NCI-H2081 (cell line): ENCODE data around the gene SLC35F1.

Experiments used
- DNase-seq, 2 experiments: peaks; one replicate each; lab custom pipeline; 2025; lab: John Stamatoyannopoulos, UW

The SLC35F1 gene

DNA sequence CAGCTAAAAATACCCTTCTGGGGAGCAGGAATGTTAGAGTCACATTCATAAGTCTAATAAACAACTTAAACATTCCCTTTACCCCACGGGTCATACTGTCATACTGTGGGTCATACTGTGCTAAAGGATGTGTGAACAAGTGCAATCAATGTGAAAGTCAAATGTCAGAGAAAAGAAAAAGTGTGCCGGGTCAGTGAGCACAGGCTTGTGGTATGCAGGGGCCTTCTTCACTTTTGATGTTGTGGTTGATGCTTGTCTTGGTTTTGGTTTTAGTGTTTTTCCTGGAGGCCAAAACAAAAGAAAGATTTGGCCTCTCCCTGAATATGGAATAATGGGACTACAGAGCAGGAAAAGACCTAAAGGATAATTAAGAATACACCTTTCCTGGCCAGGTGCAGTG, 373.1 kb downstream of the SLC35F1 start:
- DNase-seq = no peak

GRCh38 chr6:118281291-118281690, 374.2 kb downstream of the SLC35F1 start:
- DNase-seq = no peak

GRCh38 chr6:118283766-118284165, 376.7 kb downstream of the SLC35F1 start:
- DNase-seq = peak; percentile 48 to 68

DNA sequence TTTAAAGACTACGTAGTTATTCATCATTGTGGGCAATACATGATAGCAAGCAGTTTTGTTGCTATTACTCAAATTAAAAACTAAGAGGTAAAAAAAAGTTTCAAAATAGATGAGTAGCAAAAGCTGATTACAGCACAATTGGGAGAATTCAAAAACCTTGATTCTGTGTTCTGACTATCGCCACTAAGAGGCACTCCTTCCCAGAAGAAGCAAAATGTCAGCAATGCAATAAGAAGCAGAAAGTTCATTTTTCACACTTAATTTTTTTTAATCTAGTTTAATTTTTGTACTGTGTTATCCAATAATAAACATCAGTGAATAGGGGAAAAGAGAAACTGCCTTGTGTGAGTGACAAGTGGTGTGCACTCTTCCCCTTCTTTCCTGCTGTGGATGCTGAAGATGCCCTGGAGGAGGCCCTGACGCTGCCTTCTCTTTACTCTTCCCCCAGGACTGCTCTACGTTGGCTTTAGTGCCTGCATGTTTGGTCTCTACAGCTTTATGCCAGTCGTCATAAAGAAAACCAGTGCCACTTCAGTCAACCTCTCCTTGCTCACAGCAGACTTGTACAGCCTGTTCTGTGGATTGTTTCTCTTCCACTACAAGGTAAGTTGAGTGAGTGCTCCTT, 377.8 kb downstream of the SLC35F1 start:
- DNase-seq = peak in 1 of 2 experiments; percentile 19

DNA sequence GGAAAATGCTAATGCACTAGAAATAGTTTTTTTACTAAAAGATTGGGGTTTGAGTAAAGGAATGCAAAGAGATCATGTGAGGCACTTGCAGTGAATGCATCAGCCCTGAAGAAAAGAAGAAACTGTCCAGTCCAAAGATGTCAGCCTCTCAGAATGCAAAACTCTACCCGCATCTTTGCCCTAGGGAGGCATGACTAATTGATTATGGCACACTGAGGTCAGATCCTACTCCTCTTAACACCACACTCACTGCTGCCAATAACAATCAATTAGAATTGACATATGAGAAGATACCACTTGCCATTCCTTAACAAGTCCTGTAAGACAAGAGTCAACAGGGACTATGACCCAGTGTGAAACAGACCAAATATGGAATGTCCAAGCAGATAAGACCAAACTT, 378.7 kb downstream of the SLC35F1 start:
- no peak for DNase-seq

GRCh38 chr6:118288355-118289124, 381.5 kb downstream of the SLC35F1 start:
- peak in 1 of 2 experiments; percentile 16 for DNase-seq

DNA sequence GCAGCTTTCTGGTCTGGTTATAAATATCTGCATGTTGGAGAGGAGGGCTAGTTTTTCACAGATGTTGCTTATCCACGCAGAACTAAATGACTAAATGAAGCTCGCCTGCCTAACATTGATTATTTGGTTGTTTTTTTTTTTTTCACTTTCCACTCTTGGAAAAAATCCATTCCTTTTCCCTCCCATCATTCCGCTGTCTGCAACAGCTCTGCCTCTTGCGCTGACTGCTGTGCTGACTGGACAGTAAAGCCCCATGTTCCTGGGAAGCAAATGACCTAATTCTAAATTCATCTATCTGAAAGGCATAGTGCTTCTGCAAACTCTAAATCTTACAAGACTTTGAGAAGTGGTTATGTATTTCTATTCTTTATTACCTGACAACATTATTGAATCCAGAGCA, 385.5 kb downstream of the SLC35F1 start:
- no peak for DNase-seq

- no peak for DNase-seq
Observed at GRCh38 chr6:118294906-118295305, 387.8 kb downstream of the SLC35F1 start.

DNA sequence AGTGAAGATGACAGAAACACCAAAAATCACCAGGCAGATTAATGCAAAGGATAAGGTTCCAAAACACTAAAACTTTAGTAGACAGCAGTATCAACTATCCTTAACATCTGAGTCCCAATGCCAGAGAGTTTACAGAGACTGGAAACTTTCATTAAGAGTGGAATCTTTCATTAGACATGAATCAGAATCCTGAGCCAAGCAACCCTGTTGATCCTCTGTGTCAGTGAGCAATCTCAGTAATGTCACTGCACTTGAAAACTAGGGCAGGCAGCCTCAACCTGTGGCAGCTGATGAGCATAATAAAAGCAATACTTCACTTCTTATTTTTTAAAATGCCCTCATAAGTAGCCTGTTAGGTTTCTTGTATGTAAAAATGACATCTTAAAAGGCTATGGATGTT, 388.3 kb downstream of the SLC35F1 start:
- no peak for DNase-seq

DNA sequence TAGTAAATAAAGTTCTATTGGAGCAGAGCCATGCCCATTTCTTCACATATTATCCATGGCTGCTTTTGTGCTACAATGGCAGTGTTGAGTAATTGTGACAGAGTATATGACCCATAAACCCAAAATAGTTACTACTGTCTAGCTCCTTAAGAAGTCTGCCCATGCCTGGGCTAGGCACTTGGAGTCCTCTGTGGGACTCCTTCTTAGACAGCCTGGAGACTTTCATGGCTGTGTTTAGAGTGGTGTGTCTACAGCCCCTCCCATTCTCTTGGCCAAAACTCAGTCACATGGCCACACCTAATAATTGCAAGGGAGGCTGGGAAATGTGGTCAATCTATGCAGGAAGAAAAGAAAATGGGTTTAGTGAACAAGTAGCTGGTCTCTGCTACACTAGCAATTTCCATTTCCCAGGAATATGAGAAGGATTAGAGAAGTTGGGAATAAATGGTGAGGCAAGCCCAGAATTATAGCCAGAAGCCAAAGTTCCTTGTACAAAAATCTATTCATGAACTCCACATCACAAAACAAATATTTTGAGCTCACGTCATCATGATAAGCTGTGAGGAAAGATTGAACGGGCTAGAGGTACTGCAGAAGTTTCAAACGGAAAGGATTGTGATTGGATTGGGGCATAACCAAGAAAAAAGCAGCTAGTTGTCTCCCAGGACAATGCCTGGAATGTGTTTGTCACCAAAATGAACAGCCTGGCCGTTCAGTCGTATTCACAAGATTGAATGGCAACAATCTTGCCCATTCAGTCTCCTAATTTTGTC, 389.3 kb downstream of the SLC35F1 start:
- no peak for DNase-seq

GRCh38 chr6:118297821-118298220, 390.8 kb downstream of the SLC35F1 start:
- DNase-seq = no peak

GRCh38 chr6:118298476-118299427, 391.7 kb downstream of the SLC35F1 start:
- DNase-seq = no peak

GRCh38 chr6:118299457-118299856, 392.4 kb downstream of the SLC35F1 start:
- no peak for DNase-seq

- no peak for DNase-seq
Observed at GRCh38 chr6:118304321-118304720, 397.3 kb downstream of the SLC35F1 start.

GRCh38 chr6:118305081-118305480, 398.0 kb downstream of the SLC35F1 start:
- DNase-seq = no peak

GRCh38 chr6:118306392-118307238, 399.6 kb downstream of the SLC35F1 start:
- peak in 1 of 2 experiments; percentile 52 for DNase-seq

GRCh38 chr6:118307581-118307980, 400.5 kb downstream of the SLC35F1 start:
- DNase-seq = no peak

DNA sequence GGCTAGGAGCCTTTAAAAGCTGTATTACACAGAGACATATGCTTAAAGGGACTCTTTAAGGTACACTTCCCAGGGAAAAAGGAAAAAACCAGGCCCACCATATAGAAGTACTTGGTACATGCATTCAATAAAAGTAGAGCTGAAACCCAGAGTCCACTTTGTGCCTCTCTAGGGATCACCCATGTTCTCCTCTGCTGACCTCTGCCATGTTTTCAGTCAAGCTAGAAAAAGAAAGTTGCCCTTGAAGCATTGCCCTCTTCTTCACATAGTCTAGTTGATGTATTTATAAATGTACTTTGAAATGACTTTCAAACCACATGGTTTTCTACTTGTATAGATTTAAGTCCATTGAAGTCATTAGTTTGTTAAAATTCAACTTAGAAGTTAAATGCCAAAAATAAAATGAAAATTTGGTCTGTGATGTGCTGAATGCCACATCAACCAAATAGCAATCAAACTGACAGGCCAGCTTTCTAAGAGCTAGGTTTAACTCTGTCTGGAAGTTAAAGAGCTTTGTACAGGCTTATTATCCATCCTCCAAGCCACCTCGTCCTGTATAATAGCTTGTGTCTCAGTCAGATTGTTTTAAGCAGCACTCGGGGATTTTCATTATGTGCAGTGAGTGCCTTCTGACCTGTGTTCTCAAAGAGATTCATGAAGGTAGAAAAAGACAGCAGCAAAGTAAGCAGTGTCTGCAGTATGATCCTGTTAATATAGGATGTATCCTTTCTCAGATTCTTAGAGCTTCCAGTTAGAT, 402.5 kb downstream of the SLC35F1 start:
- DNase-seq = no peak

DNA sequence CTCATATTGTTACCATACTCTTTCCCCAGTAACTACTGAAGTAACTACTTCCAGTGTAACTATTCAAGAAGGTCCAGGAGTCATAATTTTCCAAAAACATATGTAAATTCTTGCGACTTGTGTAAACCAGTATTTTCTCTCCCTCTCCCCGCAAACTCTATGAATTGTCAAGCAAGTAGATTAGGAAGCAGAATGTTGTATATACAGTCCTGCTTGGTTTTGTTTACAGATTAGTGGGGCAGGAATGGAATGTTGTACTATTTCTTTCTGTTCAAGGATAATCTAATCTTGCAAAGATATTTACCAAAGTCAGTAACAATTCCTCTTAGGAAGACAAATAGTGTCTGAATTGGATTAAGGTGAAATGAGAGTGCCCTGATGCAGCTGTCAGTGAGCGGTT, 406.1 kb downstream of the SLC35F1 start:
- DNase-seq = no peak

DNA sequence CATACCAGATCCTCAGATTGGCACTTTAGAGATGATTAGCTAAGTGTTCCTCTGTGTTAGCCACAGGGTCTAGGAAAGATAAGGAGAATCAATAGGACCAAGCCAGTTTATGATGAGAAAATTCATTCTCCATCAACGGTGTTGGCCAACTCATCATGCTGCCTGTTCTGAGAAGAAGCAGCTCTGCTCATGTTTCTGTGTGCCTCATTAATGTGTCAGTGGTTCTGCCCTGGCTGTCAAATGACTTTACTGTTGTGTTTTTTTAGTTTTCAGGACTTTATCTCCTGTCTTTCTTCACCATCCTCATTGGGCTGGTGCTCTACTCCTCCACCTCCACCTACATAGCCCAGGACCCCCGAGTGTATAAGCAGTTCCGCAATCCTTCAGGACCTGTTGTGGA, 406.7 kb downstream of the SLC35F1 start:
- DNase-seq = no peak
